K562 (cell line): ENCODE measurements around the gene FNDC11. TPM values are rescaled to one million over a fixed set of nuclear protein-coding genes. Genes with fewer than 3 reads are reported as not detected.

Experiments used
- ATAC-seq: fragments of 200-7000 bp; cut with Tn5 transposase; 3 replicates; pipeline ENCODE4 v1.9.1; 2020; ENCODE audit warnings: moderate library complexity
- BruUV-seq: library from RNA; stranded (reverse); fragments of 400-500 nt; replicated peaks from 2 replicates; lab custom pipeline; 2021; lab: Mats Ljungman, UMichigan
- CTCF ChIA-PET: fragments of 300-600 bp; formaldehyde crosslinking; extraction: SDS; loops from one replicate; lab custom pipeline; 2021; ENCODE audit warnings: low intra/inter-chr PET ratio; lab: Yijun Ruan, JAX
- POLR2A ChIA-PET: fragments of 300-600, 350-650 bp; sonication (Branson Sonifier 250); formaldehyde crosslinking; extraction: SDS; loops from one replicate; lab custom pipeline; 2021; ENCODE audit warnings: antibody characterized with exemption, inconsistent platforms; lab: Yijun Ruan, JAX
- DNase-seq, 4 experiments: peaks; one replicate each; pipeline versions ENCODE4 v3.0.0 to v3.0.0-alpha.2; 2011 to 2018; ENCODE audit warnings: low spot score in 3 of 4, mixed read lengths in 3 of 4; ENCODE audit errors: extremely low read depth in 1 of 4
- FAIRE-seq: peaks from 2 replicates; lab custom pipeline; 2011; peaks lifted over from hg19 to GRCh38; lab: Jason Lieb, UNC
- H2AFZ ChIP-seq: 2 replicates; pipeline ENCODE4 v1.6.0; 2011; ENCODE audit warnings: low read depth, low read length, control low read depth, inconsistent platforms
- H3K27ac ChIP-seq: fragments of 200-600 bp; 3 replicates; pipeline ENCODE4 v1.8.0; 2011; ENCODE audit warnings: low read depth, mild to moderate bottlenecking, control low read depth, inconsistent platforms, low read length, moderate library complexity, mixed read lengths; ENCODE audit errors: extremely low read depth
- H3K27me3 ChIP-seq, 2 experiments: fragments of 300-600 bp in 1 of 2; 2 replicates in 1 of 2; 3 replicates in 1 of 2; pipeline versions ENCODE4 v1.6.0 to v1.8.0; 2011; ENCODE audit warnings: inconsistent platforms in 2 of 2, low read length in 2 of 2, mild to moderate bottlenecking in 1 of 2, mixed read lengths in 1 of 2, moderate library complexity in 1 of 2; ENCODE audit not compliant: control insufficient read depth in 2 of 2, insufficient read depth in 2 of 2
- H3K36me3 ChIP-seq: fragments of 300-600 bp; 3 replicates; pipeline ENCODE4 v1.8.0; 2011; ENCODE audit warnings: mild to moderate bottlenecking, low read length, inconsistent platforms; ENCODE audit not compliant: control insufficient read depth, insufficient read depth
- H3K4me1 ChIP-seq, 2 experiments: fragments of 200-600 bp in 1 of 2; replicated peaks in 1 of 2; 2 replicates in 1 of 2; 3 replicates in 1 of 2; pipeline versions ENCODE4 v1.5.1 to v1.8.0; 2011; ENCODE audit warnings: inconsistent platforms in 2 of 2, low read length in 2 of 2, mild to moderate bottlenecking in 1 of 2, mixed read lengths in 1 of 2, moderate library complexity in 1 of 2; ENCODE audit not compliant: control insufficient read depth in 2 of 2, insufficient read depth in 2 of 2
- H3K4me2 ChIP-seq: 2 replicates; pipeline ENCODE4 v1.6.1; 2011; ENCODE audit warnings: low read length, control low read depth, inconsistent platforms, mixed read lengths; ENCODE audit not compliant: insufficient read depth
- H3K4me3 ChIP-seq: fragments of 200-600 bp; sonication (generic), shearing (Covaris generic); 2 replicates; pipeline ENCODE4 v1.5.1; 2016; ENCODE audit warnings: control low read depth, inconsistent platforms
- H3K79me2 ChIP-seq: fragments of 200-600 bp; 3 replicates; pipeline ENCODE4 v1.8.0; 2011; ENCODE audit warnings: low read length, inconsistent platforms; ENCODE audit not compliant: control insufficient read depth, insufficient read depth
- H3K9ac ChIP-seq, 2 experiments: 2 replicates each; pipeline versions ENCODE4 v1.6.0 to v1.6.1; 2011; ENCODE audit warnings: low read depth in 2 of 2, low read length in 2 of 2, control low read depth in 1 of 2, inconsistent platforms in 1 of 2, mild to moderate bottlenecking in 1 of 2, mixed read lengths in 1 of 2; ENCODE audit not compliant: insufficient read depth in 1 of 2
- H3K9me1 ChIP-seq: one replicate; pipeline ENCODE4 v1.6.0; 2011; ENCODE audit warnings: inconsistent platforms, mild to moderate bottlenecking, low read length, moderate library complexity; ENCODE audit not compliant: control insufficient read depth, insufficient read depth
- H3K9me3 ChIP-seq: replicated peaks from 2 replicates; pipeline ENCODE4 v1.5.1; 2011; ENCODE audit warnings: low read depth, low read length, inconsistent platforms; ENCODE audit not compliant: control insufficient read depth, insufficient read depth
- H4K20me1 ChIP-seq: replicated peaks from 2 replicates; pipeline ENCODE4 v1.6.1; 2011; ENCODE audit warnings: low read length, inconsistent platforms, mixed read lengths; ENCODE audit not compliant: control insufficient read depth, insufficient read depth
- DLX4 ChIP-seq: fragments of 250-450 bp; sonication (Bioruptor Pico); IDR thresholded peaks from 2 replicates; pipeline ENCODE4 v1.6.1; 2021; ENCODE audit warnings: mild to moderate bottlenecking
- POLR2G ChIP-seq: fragments of 200-400 bp; formaldehyde crosslinking; IDR thresholded peaks from 2 replicates; pipeline ENCODE4 v1.6.1; 2017; ENCODE audit warnings: low read depth, mild to moderate bottlenecking, antibody characterized with exemption, low read length, moderate library complexity
- WGBS: fragments of 100-300 bp; shearing (Covaris generic); methylation state at CpG from one replicate; pipeline ENCODE4 v1.1.6; 2016; ENCODE audit warnings: low coverage, mixed read lengths; ENCODE audit not compliant: insufficient coverage; ENCODE audit errors: missing lambda C conversion rate; 5-methylcytosine and 5-hydroxymethylcytosine counted together
- in situ Hi-C: fragments of 300-500 bp; cut with MboI; formaldehyde crosslinking; loops from 4 replicates; pipeline ENCODE4 v1.15.0; 2018; ENCODE audit warnings: inconsistent platforms, mixed read lengths
- intact Hi-C: fragments of 100-400 bp; cut with micrococcal nuclease; formaldehyde crosslinking; loops from 2 replicates; pipeline ENCODE4 v1.14.2; 2022
- polyA plus RNA-seq, 8 experiments: library from polyadenylated mRNA; depleted of rRNA in 4 of 8; stranded (reverse) in 5 of 8; unstranded in 3 of 8; fragments of >200 nt; fragmentation: Nextera tagmentation in 2 of 8; fragmentation: Illumina TruSeq in 1 of 8; extraction: Ambion mirVana in 2 of 8; extraction: Trizol in 1 of 8; gene quantifications; 2 replicates each; pipeline versions ENCODE4 v1.2.1 to v1.2.3, GENCODE V29; 2011 to 2014; ENCODE audit warnings: inconsistent platforms in 1 of 8, missing spikeins in 1 of 8
- total RNA-seq, 7 experiments: library from RNA; depleted of rRNA in 6 of 7; stranded (reverse); fragments of >200 nt in 6 of 7; fragmentation: Illumina TruSeq in 2 of 7; extraction: Trizol in 2 of 7; gene quantifications; 2 replicates each; pipeline versions ENCODE4 v1.2.1 to v1.2.3, GENCODE V29; 2011 to 2021; ENCODE audit warnings: low replicate concordance in 1 of 7

FNDC11 gene
- total and polyA plus RNA-seq, 9 of the 15 experiments (the other 6 are each of a cell fraction or from before 2014, with no cell fraction given), result 0.08 to 2.3 (median 0.64) TPM; not detected in 2

DNA sequence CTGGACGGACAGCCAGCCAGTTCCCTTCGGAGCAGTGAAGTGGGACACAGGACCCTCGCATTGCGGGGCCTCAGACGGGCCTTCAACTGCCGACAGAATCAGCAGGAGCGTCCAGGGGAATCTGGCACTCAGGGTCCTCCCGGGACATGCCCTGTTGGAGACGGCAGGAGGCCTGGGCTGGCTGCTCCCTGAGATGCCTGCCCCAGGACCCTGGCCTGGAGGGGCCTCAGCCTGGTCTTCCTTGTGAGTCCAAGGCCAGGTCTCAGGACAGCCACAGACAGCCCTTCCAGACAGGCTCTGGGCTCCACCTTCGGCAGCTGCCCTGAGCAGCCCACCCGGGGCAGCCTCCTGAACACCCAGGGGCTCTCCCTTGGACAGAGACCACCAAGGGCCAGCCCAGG, 34.7 kb downstream of the FNDC11 start:
- Histone ChIP-seq H3K9ac (peak overlapping the region in 1 of 2 experiments; percentile 68; a peak in 1 of 4 replicates), H3K4me3 (no peak overlapping the region), H3K27ac (no peak overlapping the region), H4K20me1 (no peaks in the 10 kb centered on the region), H2AFZ (no peak overlapping the region), H3K36me3 (peaks cover 39% of the 10 kb centered on the region; the same call in 1 of the 3 replicates), H3K9me1 (no peaks in the 10 kb centered on the region), H3K79me2 (no peaks in the 10 kb centered on the region), H3K9me3 (no peaks in the 10 kb centered on the region), H3K27me3 (peaks cover 0 to 14% of the 10 kb centered on the region in 2 experiments; a peak in 2 of 5 replicates), H3K4me1 (peaks cover 0 to 21% of the 10 kb centered on the region in 2 experiments; a peak in 1 of 5 replicates), H3K4me2 (no peak overlapping the region)
- 87% methylated on average over 11 of the region's 11 CpGs for WGBS
- no peak for FAIRE-seq
- TF ChIP-seq DLX4 (CRISPR knock-in tag) (no peak), POLR2G (peak; percentile 52; the same call in 1 of the 2 replicates)
- in situ Hi-C loops (no loop called here), intact Hi-C loops (no loop called here)
- CTCF ChIA-PET, result no interaction called here
- BruUV-seq, result no TSS peak
- POLR2A ChIA-PET, result interaction anchor here (1.1 to 1.2 kb wide), 3 partner anchors 10 to 14 kb away, joined by 3 to 5 read pairs (median 3); no protein-coding TSS in a partner anchor
- peak; percentile 23; the same call in 2 of the 3 replicates for ATAC-seq
- DNase-seq, result no peak
